HG02938 (cell line): ENCODE measurements around the gene STAB2.

Experiments used
- ATAC-seq: cut with Tn5 transposase; IDR thresholded peaks from one replicate; pipeline ENCODE4 v1.9.1; 2021; ENCODE audit warnings: mild to moderate bottlenecking, moderate library complexity; ENCODE audit not compliant: unreplicated experiment

The STAB2 gene

DNA sequence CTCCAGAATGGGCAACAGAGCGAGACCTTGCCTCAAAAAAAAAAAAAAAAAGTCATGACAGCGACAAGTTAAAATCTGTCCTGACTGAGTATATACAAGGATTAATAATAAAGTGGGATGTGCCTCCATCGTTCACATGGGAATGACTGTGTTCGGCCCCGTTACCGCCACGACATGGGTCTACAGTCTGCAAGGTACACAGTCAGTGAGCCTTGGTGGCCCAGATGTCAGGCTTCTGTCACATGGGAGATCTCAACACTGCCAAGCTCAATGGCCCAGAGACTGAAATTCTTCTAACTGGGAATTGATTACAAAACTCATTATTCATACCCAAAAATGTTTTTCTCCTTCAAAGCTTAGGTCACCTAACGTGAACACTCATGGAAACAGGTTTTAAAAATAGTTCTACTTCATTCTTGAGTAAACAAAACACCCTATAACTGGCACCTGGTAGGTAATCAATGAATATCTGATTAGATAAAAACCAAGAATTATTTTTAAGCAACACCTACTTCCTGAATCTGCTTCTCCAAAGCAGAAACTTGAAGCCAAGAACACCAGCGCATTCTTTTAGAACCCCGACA, 188.0 kb downstream of the STAB2 start:
- no peak for ATAC-seq

DNA sequence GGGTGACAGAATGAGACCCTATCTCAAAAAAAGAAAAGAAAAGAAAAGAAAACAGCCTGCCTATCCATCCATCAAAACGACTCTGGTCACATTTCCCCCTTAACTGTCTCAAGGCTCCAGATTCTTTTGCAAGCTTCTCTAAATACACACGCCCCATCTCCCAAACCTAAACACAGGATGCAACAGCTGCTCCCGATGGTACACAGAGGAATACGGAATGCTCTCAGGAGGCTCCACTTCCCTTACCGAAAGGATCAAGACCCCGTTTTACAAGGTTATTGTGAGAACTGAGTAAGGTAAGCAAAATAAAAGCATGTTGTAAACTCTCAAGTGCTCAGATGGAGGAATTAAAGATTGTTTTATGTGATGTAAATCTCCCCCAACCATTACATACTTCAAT, 191.7 kb downstream of the STAB2 start:
- no peak for ATAC-seq

DNA sequence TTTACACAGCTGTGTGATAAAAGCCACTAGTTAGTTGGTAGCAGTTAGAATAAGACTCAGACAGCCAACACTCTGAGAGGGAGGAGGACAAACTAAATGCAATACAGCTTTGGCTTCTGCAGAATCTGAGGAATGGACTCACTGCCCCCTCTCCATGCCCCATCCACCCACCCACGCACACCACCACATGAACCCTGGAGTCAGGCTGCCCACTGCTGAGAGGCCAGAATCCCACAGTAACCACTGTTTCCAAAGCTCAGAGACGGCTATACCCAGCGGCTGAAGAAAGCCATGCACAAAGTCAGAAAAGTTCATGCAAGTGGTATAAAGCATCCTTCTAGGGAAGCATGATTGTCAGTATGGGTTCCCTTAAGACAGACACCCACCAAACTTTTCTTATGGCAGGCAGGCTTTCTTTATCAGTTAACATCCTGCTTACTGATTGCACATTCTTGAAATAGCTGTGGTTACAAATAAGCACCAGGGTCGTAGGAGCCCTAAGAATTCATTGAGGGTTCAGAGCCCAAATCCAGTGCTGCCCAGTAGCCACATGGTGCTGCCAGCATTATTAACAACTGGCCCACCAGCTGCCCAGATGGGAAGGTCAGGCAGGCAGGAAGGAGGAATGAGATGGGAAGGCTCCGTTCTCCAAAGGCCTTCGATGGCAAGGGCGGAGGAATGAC, 192.5 kb downstream of the STAB2 start:
- no peak for ATAC-seq

DNA sequence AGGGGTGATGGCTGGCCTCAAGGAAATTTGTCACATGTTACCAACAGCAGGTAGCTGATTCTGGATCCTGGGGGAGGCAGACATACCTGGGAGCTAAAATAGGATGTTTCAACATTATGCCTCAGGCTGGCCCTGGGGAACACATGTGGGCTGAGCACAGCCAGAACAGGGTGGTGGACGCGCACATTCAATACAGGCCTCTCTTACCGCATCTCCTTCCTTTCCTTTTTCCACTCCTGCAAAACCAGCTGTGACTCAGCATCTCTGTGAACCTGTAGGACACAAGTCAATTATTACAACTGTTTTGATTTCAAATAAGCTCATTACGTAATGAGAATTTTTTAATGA, 193.0 kb downstream of the STAB2 start:
- no peak for ATAC-seq

DNA sequence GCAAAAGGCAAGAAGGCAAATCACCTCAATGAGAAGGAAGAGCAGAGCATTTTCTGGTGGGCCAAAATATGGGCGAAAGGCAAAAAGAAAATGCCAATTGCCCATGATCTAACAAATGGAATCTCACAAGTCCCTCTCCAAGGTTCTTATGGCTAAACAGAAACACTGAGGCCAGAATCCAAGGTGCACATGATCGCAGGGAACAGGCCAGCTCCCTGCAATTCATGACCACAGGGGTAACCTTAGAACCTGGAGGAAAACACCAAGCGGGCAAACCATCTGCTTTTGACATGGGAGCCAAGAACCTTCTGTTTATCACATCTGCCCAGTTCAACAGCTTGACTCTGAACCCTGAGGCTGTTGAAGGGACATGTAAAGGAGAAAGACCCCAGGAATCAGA, 193.9 kb downstream of the STAB2 start:
- no peak for ATAC-seq

DNA sequence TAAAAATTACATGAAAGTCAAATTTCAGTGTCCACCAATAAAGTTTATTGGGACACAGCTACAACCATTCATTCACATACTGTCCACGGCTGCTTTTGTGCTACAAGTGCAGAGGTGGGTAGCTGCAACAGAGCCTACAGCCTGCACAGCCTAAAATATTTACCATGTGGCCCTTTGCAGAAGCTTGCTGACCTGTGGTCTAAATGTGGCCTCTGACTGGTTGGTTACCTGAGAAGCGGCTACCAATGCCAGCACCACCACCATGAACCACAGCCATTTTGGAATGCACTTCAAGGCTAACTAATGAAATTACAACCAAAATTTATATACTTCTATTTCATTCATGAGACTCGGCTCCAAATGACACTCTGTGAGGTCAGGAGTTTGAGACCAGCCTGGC, 195.3 kb downstream of the STAB2 start:
- ATAC-seq, result no peak

DNA sequence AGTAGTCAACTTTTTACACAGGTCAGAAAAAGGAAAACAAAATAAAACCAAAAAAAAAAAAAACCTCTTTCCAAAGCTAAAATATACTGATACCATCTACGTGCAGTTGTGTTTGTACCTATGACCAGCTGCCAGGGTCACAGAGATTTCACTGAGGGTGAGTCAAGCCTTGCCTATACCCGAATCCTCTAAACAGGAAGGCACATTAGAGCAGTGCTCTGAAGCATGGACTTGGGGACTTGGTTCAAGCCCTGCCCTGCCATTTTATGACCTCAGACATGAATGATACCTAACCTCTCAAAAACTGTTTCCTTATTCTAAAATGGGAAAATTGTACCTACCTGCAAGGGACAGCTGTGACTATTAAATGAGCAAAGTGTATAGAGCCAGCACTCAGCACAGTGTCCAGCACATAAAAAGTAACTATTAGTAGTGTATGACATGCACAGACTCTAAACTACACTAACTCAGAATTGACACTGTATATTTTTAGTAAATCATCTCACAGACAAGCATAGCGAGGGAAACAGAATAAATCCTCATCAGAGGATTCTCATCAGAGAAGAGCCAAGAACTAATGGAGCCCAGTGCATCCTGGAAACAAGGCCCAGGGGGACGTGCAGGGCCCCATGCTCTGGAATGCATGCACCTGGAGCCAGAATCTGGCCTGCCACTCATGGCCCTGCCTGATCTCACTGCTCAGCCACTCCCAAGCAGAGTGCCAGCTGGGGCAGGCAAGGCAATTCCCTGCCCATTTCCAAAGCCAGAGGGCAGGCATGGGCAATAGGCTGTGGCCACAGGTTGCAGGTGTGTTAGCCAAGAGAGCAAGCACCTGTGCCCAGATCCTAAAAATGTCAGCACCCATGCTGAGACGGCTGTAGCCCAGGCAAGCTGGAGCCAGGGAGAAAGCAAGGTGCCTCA, 196.9 kb downstream of the STAB2 start:
- ATAC-seq, result no peak

DNA sequence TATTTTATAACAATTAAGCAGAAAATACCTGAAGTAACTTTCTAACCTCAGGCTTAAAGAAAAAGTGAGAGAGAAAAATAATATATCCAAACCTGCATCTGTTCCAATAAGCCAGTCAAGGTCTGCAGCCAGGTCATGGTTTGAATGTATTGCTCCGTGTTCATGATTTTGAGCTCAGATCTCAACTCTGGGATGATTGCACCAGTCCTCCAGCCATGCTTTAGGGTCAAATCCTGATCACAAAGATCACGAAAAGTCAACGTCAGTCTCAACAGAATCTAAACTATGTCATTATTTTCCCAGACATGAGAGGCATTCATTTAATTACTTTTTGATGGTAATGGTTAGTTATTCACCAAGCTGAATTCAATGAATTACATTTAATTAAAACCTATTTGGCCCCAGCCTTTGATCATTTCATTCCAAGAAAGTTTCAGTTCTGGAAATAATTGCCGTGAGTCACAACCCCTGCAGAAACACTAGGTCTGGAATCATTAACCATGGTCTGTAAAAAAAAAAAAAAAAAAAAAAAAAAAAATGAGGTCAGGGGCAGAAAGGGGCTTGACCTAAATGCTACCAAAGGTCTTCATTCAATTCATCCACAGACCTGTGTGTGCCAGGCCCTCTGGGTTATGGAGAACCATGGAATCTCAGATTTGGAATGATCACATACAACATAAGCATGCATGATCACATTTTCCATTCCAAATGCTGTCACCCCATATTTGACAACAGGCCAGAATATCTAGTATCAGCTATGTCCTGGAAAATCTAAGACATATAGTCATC, 198.4 kb downstream of the STAB2 start:
- no peak for ATAC-seq

DNA sequence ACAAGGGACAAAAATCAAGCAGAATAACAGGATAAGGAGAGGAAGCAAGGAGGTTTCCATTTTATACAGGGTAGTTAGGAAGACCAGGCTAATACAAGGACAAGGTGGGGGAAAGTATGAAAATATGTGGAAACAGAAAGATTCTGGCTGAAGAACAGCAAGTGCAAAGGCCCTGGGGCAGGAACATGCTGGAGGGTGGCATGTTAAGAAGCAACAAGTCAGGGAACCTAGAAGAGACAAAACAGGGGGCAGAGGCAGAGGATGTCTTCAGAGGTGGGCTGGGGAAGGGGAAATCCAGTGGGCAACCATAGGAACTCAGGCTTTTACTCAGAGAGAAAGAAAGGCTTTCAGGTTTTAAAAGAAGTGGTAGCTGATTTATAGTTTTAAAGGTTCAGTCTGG, 199.1 kb downstream of the STAB2 start:
- ATAC-seq, result no peak

DNA sequence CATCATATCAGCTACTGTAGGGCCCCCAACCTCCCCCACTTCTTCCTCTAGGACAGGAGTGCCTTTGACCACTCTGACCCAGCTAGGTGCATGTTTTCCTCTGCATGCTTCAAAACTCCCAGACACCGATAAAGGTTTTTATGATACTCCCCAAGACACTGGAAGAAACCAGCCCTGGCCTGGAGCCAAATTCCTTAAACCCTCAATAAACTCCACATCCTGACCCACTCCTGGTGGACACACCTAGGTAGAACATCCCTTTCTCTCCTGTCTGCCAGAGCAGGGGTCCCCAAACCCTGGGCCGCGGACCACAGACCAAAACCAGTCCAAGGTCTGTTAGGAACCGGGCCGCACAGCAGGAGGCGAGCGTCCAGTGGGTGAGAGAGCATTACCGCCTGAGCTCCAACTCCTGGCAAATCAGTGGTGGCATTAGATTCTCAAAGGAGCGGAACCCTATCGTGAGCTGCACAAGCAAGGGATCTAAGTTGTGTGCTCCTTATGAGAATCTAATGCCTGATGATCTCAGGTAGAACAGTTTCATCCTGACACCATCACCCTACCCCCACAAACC, 204.4 kb downstream of the STAB2 start:
- ATAC-seq, result no peak

DNA sequence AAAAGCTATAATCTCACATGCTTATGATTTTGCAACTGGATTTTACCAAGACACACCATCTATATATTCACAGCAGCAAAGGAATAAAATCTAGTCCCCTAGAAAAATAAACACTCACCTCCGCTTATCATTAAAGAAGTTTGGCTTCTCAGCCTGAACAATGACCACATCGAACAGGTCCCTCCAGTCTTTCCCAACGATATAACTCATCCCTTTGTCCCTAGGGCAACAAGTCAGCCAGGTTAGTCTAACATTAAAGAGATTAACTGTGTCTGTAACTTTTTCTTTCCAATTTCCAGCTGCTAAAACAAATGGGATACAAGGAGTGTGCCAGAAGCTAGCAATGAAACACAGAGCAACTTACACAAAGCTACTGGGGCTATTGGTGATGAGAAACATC, 206.0 kb downstream of the STAB2 start:
- no peak for ATAC-seq

DNA sequence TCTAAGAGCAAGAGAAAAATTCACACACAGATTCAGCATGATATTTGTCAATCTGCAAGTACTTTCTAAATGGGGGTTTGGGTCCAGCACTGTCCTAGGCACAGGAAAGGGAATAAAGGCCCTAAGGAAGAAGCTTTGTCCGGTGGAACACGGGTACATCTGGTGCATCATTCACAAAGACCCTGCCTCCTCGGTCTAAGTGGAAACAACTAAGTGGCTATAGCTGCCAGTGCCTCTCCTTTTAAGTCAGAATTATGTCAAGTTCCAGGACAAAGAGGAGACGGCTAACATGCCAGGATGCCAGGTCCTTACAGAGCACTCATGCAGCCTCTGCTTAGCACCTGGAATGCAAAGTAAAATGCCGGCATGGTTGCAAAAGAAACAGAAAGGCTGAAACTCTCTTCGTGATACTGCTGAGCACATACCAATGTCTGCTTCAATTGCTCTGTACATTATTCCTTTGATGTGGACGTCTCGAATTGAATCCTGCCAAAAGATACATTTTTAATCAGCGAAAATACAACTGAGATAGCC, 206.5 kb downstream of the STAB2 start:
- no peak for ATAC-seq

DNA sequence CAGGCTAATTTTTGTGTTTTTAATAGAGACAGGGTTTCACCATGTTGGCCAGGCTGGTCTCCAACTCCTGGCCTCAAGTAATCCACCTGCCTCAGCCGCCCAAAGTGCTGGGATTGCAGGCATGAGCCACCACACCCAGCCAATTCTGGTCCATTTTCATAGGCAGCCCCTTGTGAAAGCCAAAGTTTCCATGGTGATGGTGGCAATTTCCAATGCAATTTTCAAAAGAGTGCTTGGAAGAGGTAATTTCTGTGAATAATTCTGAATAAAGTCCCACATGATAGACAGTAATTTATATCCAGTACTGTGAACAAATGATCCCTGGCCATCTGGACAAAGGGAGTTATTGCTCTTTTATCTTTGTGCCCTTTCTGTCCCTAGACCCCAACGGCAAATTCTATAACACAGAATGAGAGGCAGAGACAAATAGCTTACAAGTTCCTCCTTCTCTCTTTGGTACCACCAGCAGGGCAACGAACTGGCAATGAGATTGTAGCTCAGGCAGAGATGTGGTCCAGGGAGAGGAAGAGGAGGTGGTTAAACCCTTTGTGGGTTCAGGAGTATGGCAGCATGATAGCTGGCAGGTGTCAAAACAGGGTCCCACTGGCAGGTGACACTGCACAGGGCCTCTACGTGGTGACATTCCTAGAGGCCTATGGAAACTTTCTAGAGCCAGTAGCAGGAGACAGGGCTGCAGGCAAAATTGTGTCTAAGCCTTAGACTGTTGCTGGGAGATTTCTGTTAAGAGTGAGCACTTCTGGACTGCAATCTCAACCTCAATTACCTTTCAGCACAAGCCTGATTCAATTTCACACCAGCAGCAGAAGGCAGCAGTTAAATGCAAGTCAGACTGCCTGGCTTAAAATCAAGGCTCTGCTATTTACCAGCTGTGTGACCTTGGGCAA, 207.5 kb downstream of the STAB2 start:
- no peak for ATAC-seq

DNA sequence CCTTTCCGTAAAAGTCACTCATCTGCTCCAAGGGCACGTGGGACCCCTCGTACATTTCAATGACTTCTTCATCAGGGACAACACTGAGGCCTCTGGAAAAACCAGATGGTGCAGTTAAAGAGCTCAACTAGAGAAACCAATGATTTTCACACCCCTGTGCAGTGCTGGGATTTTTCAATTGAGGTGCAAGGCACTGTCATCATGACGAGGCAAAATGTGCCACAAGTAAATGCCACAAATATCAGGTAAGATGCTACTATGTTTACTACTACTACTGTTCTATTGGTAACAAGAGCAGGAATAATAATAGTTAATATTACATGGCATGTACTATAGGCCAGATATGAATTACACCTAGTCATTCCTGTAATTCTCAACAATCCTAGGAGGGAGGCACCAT, 211.5 kb downstream of the STAB2 start:
- ATAC-seq, result no peak

DNA sequence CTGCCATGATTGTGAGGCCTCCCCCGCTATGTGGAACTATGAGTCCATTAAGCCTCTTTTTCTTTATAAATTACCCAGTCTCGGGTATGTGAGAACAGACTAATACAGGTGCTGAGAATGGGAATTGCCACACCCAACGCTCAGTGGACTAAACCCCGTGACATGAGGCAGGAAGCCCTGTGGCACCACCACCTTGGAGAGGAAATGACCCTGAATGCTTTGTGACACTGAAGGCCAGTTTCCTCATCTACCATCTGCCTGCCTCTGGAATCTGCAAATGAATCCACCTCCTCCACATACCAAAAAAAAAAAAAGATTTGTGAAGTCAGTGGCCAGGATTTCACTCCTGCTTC, 212.4 kb downstream of the STAB2 start:
- ATAC-seq, result no peak

DNA sequence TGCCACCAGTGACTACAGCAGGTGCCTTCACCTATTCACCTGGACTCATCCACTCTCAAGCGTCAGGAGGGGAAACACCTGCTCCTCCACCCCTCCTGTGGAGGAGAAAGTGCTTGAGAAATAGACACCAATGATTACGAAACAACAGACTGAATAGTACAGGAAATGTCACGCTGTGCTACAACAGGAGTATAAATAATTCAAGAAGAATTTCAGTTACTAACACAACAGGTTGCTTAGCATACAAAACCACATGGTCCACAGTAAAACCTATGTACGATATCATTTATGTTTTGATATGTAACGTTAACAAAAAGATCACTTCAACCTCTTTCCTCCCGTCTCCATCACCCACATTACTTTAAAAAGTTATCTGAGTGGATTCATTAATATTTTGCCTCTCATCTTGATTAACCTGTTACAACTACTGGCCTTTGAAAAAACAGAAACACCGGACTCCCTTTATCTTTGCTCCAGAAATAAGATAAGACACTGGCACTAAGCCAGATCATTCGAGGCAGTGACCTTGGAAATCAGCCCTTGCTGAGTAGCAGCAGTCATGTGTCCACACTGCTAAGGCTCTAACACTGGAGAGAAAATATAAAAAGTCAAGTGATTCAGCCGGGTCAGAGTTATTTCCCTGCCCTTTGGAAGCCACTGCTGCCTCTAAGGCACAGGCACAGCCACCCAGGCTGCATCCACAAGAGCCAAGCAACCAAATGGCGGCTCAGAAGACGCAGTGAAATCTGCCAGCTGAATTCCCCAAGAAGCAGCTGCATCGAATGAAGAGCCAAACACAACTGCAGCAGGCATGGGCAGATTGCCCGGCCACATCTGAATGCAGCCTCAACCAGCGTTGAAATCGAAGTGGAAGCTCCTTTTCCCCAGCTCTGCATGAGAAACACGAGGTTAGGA, 213.0 kb downstream of the STAB2 start:
- ATAC-seq, result no peak

DNA sequence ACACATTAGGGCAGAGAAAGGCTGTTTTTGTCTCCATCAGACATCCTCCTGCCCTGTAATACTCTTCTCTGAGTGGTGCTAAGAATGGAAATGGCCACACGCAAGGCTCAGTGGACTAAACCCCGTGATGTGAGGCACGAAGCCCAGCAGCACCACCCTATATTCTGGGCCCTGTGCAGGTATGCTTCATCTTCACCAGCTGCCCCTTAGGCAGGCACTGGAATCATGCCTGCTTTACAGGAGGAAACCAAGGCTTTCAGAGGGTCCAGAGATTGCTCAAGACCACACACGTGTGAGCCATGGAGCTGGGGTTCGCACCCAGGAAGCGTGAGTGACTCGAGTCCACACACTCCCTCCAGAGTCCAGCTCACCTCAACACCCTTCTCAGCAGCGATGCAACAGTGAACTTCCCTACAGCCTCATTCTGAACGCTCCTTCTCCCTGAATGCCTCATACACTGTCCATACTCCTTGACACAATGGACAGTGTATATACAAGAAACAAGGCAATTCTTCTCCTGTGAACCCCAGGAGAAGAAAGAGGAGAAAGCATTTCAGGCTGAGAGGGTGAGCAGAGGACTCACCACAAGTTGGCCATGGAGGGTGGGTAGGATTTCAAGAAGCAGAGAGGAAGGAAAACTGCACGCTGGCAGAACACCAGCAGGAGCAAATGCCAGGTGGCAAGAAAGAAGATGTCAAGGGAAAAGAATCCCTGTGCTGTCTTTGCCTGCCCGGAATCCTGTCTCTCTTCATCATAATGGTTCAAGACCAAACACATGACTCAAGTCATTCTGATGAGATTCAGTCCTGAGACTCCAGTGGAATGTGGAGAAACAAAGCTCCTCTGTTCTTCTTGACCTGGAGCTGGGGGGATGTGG, 214.9 kb downstream of the STAB2 start:
- no peak for ATAC-seq

DNA sequence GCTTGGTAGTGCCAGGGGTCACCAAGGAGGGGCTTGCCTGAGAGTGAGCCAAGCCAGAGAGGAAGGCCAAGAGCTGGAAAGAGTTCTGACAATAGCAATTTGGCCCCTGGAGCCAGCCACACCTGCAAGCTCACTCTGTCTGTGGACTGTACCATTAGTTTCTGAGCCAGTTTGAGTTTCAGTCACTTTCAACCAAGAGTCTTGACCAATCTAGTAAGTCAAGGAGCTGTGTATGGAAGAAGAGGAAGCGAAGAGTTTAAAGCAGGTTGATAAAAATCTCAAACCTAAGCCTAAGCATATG, 215.5 kb downstream of the STAB2 start:
- no peak for ATAC-seq
